ENCODE measurements around the gene INPP4A.
"Not testable (repeated sequence)": the region's sequence is repeated elsewhere in the genome, so short reads cannot be mapped to it uniquely, and the experiment has no call there.

INPP4A gene

DNA sequence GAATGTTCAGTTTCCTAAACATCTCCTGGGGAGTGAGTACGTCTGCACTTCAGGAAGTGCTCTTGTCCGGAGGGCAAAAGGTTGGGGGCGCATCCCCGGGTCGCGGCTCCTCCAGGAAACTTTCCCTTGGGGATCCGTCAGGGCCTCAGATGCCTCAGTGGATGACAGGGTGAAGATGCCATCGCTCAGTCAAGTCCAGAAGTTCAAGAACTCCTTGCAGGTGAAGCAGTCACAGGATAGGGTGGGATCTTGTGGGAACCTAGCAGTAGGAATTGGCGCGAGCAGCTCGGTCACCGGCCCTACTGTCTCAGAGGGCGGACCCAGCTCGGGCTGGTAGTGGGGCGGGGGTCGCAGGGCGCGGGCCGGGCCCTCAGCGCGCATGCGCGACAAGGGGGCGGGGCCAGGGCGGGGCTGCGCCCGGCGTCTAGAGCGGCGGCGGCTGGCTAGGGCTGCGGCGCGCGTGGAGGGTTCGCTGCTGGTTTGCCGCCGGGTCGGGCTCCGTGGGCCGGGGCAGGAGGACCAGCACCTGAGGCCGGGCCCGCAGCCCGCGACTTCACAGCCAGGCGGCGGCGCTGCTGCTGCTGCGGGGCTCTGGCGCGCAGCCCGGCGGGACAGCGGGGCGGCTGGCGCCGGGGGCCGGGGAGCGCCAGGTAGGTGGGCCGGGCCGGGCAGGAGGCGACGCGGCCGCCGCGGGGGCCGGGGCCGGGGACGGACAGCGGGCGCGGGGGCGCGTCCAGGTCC lies at the start of gene INPP4A:
INPP4A (plus strand) TSS at position 423 of the 741 bp plus-strand sequence. CDS start 75,191 bp downstream, outside the sequence.
- DNase-seq, result peak; percentile 30

DNA sequence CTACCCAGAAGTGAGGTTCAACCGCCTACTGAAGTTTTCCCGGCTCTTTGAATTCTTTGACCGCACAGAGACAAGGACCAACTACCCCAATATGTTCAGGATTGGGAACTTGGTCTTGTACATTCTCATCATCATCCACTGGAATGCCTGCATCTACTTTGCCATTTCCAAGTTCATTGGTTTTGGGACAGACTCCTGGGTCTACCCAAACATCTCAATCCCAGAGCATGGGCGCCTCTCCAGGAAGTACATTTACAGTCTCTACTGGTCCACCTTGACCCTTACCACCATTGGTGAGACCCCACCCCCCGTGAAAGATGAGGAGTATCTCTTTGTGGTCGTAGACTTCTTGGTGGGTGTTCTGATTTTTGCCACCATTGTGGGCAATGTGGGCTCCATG lies 48.7 kb upstream of the INPP4A start:
- no peak for DNase-seq

DNA sequence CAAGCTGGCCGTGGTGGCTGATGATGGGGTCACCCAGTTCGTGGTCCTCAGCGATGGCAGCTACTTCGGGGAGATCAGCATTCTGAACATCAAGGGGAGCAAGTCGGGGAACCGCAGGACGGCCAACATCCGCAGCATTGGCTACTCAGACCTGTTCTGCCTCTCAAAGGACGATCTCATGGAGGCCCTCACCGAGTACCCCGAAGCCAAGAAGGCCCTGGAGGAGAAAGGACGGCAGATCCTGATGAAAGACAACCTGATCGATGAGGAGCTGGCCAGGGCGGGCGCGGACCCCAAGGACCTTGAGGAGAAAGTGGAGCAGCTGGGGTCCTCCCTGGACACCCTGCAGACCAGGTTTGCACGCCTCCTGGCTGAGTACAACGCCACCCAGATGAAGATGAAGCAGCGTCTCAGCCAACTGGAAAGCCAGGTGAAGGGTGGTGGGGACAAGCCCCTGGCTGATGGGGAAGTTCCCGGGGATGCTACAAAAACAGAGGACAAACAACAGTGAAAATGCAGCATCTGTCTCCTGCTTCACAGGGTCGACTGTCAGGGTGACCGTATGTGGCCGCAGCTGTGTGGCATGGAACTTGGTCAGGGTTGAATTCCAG lies 47.8 kb upstream of the INPP4A start:
- no peak for DNase-seq

DNA sequence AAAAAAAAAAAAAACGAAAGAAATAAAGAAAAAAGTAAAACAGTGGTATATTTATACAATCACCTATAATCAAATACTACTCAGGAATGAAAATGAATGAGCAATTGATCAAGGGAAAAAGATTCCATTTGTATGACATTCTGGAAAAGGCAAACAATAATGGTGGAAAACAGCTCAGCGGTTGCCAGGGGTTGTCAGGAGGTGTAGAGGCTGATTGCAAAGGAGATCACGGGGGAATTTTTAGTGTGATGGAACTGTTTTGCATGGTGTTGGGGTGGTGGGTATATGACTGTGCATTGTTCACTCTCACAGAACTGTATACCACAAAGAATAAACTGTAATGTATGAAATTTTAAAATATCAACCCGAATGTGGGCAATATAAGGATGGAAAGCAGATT lies 45.5 kb upstream of the INPP4A start:
- DNase-seq, result no peak

DNA sequence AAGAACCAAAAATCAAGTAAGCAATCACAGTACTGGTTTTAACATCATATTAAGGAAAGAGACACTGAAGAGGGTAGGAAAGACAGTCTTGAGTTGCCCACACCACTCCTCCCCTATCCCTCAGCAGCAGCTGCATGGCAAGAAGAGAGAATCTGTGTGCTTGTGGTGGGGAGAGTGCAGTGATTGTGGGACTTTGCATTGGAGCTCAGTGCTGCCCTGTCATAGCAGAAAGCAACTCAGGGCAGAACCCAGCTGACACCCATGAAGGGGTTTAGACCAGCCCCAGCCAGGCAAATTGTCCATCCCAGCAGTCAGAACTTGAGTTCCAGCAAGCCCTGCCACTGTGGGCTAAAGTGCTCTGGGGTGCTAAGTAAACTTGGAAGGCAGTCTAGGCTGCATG lies 40.8 kb upstream of the INPP4A start:
- no peak for DNase-seq

DNA sequence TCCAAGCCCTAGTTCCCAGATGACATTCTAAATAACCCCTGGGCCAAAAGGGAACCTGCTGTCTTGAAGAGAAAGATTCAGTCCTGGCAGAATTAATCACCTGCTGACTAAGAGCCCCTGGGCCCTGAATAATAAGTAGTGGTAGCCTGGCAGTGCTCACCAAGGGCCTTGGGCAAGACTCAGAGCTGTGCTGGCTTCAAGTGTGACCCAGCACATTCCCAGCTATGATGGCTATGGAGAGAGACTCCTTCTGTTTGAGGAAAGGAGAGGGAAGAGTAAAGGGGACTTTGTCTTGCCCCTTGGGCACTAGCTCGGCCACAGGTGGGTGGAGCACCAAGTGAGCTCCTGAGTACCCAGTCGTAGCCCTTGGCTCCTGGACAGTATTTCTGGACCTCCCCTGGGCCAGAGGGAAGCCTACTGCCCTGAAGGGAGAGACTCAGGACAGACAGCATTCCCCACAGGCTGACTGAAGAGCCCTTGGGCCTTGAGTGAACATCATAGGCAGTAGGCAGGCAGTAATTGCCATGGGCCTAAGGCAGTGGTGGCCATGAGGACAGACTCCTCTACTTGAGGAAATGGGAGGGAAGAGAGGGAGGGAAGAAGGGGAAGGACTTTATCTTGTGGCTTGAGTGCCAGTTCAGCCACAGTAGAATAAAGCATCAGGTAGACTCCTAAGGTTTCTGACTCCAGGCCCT lies 40.0 kb upstream of the INPP4A start:
- DNase-seq, result no peak

DNA sequence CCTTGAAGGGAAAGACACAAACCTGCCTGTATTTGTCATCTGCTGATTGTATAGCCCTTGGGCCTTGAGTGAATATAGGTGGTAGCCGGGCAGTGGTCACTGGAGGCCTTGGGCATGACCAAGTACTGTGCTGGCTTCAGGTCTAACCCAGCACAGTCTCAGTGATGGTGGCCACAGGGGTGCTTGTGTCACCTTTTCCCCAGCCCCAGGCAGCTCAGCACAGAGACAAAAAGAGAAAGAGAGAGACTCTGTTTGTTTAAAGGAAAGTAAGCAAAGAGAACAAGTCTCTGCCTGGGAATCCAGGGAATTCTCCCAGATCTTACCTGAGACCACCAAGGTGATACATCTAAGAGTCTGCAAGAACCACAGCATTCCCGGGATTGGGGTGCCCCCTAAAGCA lies 39.4 kb upstream of the INPP4A start:
- DNase-seq, result no peak

DNA sequence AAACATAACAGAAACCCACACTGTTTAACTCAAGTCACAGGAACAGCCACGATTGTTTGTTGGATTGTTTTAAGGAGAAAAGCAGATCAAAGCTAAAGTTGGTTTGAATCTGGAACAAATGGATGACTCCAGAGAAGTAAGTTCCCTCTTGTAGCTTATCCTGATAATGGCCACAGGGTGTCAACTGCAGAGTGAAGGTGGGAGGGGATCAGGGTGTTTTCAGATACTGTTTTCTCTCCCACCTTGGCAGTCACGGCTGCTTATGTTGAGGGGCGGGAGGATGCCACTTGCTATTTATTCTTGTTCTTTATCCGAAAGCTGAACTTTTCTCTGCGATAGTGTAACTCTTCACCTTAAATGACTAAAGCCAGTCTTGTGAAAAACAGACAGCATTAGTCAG lies 36.5 kb upstream of the INPP4A start:
- no peak for DNase-seq

DNA sequence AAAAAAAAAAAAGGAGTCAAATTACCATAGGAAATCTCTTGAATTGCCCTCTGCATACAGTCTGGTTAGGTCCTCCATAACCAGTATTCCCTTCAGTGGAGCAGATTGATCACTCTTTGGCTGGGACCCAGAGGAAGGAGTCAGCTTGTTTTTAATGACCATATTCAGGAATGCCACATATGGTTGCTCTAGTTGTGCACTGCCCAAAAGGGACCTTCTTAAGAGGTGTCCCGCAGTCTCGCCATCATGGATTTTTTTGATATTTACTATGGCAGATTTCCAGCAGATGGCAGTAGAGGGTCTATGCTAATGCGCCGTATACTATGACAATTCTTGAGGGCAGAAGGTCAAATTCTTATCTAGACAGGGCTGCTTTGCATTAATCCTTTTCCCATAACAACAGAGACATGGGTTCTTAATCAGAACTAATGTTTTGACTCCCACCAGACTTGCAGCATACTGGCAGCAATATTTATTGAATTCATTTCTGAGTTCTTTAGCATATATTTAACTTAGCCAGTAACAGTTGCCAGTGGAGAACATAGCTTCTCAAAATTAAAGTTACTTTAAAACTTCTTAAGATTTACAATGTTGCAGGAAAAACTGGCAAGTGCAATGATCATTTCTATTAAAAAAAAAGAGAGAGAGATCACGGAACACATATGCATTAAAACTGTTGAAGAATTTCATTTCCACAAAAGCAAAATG lies 31.8 kb upstream of the INPP4A start:
- DNase-seq, result peak; percentile 24

DNA sequence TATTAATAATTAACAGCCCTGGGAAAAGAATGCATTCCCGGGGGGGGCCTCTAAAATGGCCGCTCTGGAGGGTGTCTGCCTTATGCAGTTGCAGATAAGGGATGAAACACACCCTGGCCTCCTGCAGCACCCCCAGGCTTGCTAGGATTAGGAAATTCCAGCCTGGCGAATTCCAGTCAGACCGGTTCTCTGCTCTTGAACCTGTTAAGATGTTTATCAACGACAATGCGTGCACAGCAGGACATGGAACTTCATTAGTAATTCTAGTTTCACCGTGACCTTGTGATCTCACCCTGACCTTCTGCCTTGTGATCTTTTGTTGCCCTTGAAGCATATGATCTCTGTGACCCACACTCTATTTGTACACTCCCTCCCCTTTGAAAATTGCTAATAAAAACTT lies 30.4 kb upstream of the INPP4A start:
- DNase-seq, result not testable (repeated sequence)

DNA sequence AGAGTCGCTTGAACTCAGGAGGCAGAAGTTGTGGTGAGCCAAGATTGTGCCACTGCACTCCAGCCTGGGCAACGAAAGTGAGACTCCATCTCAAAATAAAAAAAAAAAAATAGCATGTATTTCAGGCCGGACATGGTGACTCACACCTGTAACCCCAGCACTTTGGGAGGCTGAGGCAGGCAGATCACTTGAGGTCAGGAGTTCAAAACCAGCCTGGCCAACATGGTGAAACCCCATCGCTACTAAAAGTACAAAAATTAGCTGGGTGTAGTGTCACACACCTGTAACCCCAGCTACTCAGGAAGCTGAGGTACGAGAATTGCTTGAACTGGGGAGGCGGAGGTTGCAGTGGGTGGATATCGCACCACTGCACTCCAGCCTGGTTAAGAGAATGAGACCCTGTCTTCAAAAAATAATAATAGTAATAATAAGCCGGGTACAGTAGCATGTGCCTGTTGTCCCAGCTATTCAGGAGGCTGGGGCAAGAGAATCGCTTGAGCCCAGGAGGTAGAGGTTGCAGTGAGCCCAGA lies 28.9 kb upstream of the INPP4A start:
- not testable (repeated sequence) for DNase-seq

DNA sequence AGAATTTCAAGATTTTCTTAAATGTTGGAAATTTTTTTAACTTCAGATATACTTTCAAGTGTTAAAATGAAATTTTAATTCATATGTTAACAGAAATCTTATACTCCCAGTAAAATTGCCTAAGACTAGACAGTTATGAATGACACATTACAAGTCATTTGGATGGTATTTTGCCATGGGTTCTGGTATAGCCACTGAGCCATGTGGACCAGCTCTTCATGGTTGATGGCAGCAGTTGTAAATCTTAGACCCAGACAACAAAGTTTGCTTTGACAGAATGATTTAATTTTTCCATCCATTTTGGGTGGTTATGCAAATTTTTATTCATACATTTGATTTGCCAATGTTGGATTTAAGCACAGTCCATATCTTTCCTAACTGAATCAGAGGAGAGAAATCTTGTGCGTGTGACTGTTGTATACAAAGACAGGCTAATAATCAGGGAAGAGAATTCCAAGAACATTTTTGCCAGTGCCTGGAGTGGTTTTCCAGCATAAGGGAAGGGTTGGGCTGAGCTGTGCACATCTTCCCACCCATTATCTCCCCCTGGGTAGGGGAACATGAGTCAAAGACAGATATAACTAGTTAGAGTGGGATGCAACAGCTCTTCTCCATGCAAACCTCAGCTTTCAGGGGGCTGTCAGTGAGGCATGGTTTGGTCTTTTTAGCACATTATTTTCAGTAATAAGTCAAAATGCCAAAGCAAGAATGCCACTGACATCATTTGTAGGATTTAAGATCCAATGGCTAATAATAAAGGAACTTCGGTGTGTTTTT lies 28.1 kb upstream of the INPP4A start:
- DNase-seq, result no peak

DNA sequence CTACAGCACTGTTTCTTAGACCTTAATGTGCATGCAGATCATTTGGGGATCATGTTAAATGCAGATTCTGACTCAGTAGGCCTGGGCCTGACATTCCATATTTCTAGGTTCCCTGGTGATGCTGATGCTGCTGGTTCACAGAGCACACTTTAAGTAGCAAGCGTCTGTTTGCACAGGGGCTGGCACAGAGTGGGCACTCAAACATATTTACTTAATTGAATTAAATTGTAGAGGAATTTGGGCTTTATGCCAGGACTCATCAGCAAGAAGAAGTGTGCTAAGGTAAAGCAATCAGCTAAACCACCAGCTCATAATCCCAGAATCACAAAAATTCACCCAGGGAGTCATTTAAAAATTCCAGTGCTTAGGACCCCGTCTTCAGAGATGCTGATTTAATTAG lies 25.1 kb upstream of the INPP4A start:
- no peak for DNase-seq

DNA sequence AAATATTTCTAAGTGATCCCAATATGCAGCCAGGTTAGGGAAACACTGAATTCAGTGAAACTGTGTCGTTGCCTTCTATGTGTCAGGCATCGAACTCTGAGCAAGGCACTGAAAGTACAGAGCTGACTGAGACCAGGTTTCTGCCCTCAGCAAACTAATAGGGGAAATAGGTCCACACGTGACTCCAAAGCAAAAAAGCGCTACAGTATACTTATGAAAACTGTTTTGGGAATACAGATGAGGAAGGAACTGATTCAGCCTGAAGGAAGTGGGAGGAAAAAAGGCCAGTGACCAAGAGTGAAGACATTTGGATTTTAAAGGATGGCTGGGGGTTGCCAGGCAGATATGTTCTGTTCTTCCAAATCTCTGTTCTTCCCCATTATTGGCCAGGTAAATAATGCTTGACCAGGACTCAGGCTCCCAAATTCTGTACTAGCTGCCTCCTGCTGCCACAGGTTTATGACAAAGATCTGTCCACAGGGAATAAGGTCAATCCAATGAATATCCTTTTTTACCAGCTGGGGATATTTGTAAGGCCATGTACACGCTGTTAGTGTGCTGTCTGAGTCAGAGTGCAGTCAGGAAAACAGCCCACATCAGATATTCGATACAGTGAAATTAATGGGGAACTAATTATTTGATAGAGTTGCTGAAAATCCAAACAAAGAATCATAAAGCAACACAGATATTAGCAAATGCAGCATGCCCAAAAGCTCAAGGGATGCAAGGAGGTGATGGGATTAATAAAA lies 24.5 kb upstream of the INPP4A start:
- no peak for DNase-seq

DNA sequence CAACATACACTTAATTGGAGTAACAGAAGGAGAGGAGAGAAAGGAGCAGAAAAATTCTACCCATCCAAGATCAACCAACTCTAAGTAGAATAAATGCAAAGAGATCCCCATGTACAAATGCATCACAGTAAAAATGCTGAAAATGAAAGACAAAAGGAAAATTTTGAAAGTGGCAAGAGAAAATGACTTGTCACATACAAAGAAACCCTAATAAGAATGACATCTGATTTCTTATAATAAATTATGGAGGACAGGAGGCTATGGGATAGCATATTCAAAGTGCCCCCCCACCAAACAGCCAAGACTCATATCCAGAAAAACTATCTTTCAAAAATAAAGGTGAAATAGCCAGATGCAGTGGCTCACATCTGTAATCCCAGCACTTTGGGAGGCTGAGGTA lies 22.2 kb upstream of the INPP4A start:
- DNase-seq, result no peak

DNA sequence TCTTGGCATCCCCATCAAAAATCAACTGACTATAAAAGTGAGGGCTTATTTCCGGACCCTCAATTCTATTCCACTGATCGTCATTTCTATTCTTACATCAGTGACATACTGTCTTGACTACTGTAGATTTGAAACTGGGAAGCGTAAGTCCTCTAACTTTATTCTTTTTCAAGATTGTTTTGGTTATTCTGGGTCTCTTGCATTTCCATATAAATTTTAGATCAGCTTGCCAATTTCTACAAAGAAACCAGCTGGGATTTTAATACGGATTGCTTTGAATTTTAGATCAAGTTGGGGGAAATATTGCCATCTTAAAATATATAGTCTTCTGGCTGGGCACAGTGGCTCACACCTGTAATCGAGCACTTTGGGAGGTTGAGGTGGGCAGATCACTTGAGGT lies 17.9 kb upstream of the INPP4A start:
- no peak for DNase-seq

DNA sequence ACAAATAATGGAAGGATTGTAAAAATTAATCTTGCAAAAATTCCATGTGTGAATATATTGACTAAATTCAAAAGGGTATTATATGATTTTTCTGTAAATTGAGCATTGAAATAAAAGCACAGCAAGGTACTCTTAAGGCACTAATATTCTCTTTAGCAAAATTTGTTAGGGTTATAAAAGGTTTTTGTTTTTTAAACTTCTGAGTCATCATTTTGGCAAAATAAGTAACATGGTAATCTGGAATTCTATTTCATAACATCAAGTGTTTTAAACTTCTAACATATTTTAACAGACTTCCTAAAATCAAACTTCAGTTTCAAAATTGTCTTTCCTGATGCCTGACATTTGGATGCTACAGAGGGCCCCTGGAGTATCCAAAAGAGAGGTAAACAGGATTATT lies 12.5 kb upstream of the INPP4A start:
- DNase-seq, result no peak

DNA sequence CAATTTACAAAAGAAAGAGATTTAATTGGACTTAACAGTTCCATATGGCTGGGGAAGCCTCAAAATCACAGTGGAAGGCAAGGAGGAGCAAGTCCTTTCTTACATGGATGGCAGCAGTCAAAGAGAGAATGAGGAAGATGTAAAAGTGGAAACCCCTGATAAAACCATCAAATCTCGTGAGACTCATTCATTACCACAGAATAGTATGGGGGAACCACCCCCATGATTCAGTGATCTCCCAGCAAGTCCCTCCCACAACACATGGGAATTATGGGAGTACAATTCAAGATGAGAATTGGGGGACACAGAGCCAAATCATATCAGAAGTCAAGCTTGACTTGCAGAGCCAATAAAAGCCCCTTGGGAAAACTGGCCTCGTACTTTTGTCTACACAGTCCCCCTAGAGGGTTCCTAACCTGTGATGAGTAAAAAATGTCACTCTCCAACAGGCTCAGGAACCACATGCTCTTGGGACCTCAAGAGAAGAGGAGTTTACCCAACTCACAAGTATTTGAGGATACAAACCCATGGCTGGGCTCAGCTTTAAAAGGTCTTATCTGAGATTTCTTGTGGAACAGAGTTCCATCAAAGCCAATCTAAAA lies 11.2 kb upstream of the INPP4A start:
- no peak for DNase-seq

DNA sequence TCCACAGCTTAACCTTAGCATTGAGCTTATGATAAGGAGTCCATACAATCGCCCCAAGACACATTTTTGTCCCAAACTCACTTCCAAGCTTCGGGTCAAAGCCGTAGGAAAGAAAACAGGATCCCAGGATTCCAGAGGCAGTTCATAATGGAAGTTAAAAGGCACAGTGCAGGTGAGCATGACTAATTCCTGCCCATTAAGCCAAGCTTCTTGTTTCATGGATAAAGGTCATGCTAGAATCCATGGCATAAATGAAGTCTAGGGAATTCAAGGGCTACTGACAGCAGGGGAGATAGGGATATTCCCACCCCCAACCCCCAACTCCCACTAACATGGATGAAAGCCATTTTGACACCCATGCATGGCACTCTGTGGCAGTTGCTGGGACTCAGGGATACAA lies 10.2 kb upstream of the INPP4A start:
- DNase-seq, result no peak

DNA sequence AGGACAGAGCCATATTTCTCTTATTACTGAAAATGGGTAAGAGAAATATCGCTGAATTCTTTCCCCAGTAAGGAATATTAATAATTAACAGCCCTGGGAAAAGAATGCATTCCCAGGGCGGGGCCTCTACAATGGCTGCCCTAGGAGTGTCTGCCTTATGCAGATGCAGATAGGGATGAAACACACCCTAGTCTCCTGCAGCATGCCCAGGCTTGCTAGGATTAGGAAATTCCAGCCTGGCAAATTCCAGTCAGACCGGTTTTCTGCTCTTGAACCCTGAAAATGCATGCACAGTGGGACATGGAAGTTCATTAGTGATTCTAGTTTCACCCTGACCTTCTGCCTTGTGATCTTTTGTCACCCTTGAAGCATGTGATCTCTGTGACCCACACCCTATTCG lies 9.0 kb upstream of the INPP4A start:
- DNase-seq, result not testable (repeated sequence)

DNA sequence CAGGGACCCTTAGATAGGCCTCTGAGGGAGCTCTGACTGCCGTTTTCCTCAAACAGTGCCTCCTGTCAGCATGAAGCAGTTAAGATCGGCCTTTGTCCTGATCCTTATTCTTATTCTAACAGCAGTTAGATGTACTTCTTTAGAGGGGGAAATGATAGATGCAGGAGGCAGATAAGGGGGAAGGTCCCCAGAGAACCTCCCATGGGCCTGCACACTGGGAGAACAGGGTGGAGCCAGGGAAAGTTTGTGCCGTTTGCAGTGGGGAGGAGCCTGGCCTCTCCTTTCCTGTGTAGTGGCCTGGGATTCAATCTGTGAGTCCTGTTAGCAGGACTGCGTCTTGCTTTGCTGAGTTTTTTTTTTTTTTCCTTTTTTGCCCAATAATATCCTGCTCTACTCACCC lies 7.9 kb upstream of the INPP4A start:
- DNase-seq, result no peak

Data from NCI-H446 treated with DMSO at 0.1 percent for 48 hours (cell line).